Measurements from ENCODE around the gene ZFHX2. TPM values are rescaled to one million over a fixed set of nuclear protein-coding genes. Genes with fewer than 3 reads are reported as not detected.

Gene ZFHX2
- total and polyA plus RNA-seq, 2 of the 13 experiments (the other 11 are each of a cell fraction or from before 2014, with no cell fraction given): 0.17 to 0.44 TPM

GRCh38 chr14:23571701-23572523 is 20.3 kb upstream of the ZFHX2 start (continued):
- no peak for TF ChIP-seq ETS1 (CRISPR knock-in tag; IDR thresholded peaks at IDR 0.05)
- 0 out of 2 replicates have a peak, but pooled peaks have one; percentile 13 for TF ChIP-seq MXD3 (CRISPR knock-in tag; IDR thresholded peaks at IDR 0.05)
- no peak for TF ChIP-seq ZNF430 (CRISPR knock-in tag; IDR thresholded peaks at IDR 0.05)
- no peak for TF ChIP-seq NFIB (CRISPR knock-in tag; IDR thresholded peaks at IDR 0.05; ENCODE audit: borderline replicate concordance)
- peak; percentile 80; the same call in 1 of the 2 replicates for TF ChIP-seq ZNF619 (CRISPR knock-in tag; IDR thresholded peaks at IDR 0.05)
- 0 out of 2 replicates have a peak, but pooled peaks have one; percentile 25 for TF ChIP-seq FOXC1 (CRISPR knock-in tag; IDR thresholded peaks at IDR 0.05; ENCODE audit: borderline replicate concordance)
- no peak for TF ChIP-seq LBX2 (CRISPR knock-in tag; IDR thresholded peaks at IDR 0.05; ENCODE audit: borderline replicate concordance)
- TF ChIP-seq SPEN (CRISPR knock-in tag; IDR thresholded peaks at IDR 0.05; ENCODE audit: low read depth): peak; percentile 5; the same call in 1 of the 2 replicates
- no peak for TF ChIP-seq NR1H2 (CRISPR knock-in tag; IDR thresholded peaks at IDR 0.05; ENCODE audit: borderline replicate concordance, low read depth)
- no peak for TF ChIP-seq TP53 (CRISPR knock-in tag; conservative IDR thresholded peaks at IDR 0.05)
- TF ChIP-seq MYNN (CRISPR knock-in tag; IDR thresholded peaks at IDR 0.05; ENCODE audit: low read depth): no peak
- TF ChIP-seq MBD4 (IDR thresholded peaks at IDR 0.05; ENCODE audit: borderline replicate concordance, low read length): no peak
- TF ChIP-seq BATF2 (CRISPR knock-in tag; IDR thresholded peaks at IDR 0.05): no peak
- TF ChIP-seq MTERF4 (CRISPR knock-in tag; IDR thresholded peaks at IDR 0.05): no peak
- no peak for TF ChIP-seq CERS6 (CRISPR knock-in tag; IDR thresholded peaks at IDR 0.05)
- TF ChIP-seq HNRNPH1 (optimal IDR thresholded peaks at IDR 0.05; ENCODE audit: low read depth, low read length): no peak
- TF ChIP-seq BRD4 (CRISPR knock-in tag; IDR thresholded peaks at IDR 0.05): no peak
- no peak for TF ChIP-seq PRPF4 (IDR thresholded peaks at IDR 0.05; ENCODE audit: low read depth, low read length, poor library complexity, severe bottlenecking)
- no peak for TF ChIP-seq ZNF615 (CRISPR knock-in tag; IDR thresholded peaks at IDR 0.05; ENCODE audit: borderline replicate concordance)
- no peak for TF ChIP-seq HNRNPL (IDR thresholded peaks at IDR 0.05; ENCODE audit: low read depth, low read length)
- TF ChIP-seq ZNF772 (CRISPR knock-in tag; IDR thresholded peaks at IDR 0.05): peak; percentile 12; the same call in 1 of the 2 replicates
- no peak for TF ChIP-seq BHLHE40 (IDR thresholded peaks at IDR 0.05; ENCODE audit: low read length)
- no peak for TF ChIP-seq XBP1 (CRISPR knock-in tag; IDR thresholded peaks at IDR 0.05)

All from HepG2 (cell line).